Activated T-helper 17 cell treated with anti-CD3 and anti-CD28 coated beads, Interleukin-2, amount 50 U/mL, for 72 hours (primary cell): ENCODE measurements around the gene ZNRF4. TPM values are rescaled to one million over a fixed set of nuclear protein-coding genes. Genes with fewer than 3 reads are reported as not detected.
"Not testable (repeated sequence)": the region's sequence is repeated elsewhere in the genome, so short reads cannot be mapped to it uniquely, and the experiment has no call there.

ENCODE experiments used
- ATAC-seq: fragments of 150-1000 bp; cut with Tn5 transposase; replicated peaks from 2 replicates; pipeline ENCODE4 v1.10.0; 2021; ENCODE audit warnings: mild to moderate bottlenecking, moderate library complexity
- H3K27ac Mint-ChIP-seq: one replicate; pipeline ENCODE4 v1.8.0; 2022; ENCODE audit warnings: mixed read lengths
- H3K27me3 Mint-ChIP-seq: one replicate; pipeline ENCODE4 v1.8.0; 2022; ENCODE audit warnings: mixed read lengths
- H3K36me3 Mint-ChIP-seq: one replicate; pipeline ENCODE4 v1.8.0; 2022; ENCODE audit warnings: low read depth, mild to moderate bottlenecking, mixed read lengths
- H3K4me1 Mint-ChIP-seq: one replicate; pipeline ENCODE4 v1.8.0; 2022; ENCODE audit warnings: mixed read lengths
- H3K4me3 Mint-ChIP-seq: one replicate; pipeline ENCODE4 v1.8.0; 2022; ENCODE audit warnings: mild to moderate bottlenecking, mixed read lengths
- H3K9me3 Mint-ChIP-seq: one replicate; pipeline ENCODE4 v1.8.0; 2022; ENCODE audit warnings: mixed read lengths
- total RNA-seq, 2 donors: library from RNA; stranded (reverse); gene quantifications; one replicate each; pipeline ENCODE4 v1.2.3, GENCODE V29; 2022

ZNRF4 gene
- total RNA-seq, 2 donors from 2014 or later: not detected

- H3K27me3 Mint-ChIP-seq: peaks cover 21% of the 10 kb centered on the region
- peak; percentile 100 for ATAC-seq
- no peak overlapping the region for H3K4me3 Mint-ChIP-seq
- peaks cover 5% of the 10 kb centered on the region for H3K4me1 Mint-ChIP-seq
- no peaks in the 10 kb centered on the region for H3K36me3 Mint-ChIP-seq
- H3K27ac Mint-ChIP-seq: no peak overlapping the region
- H3K9me3 Mint-ChIP-seq: no peaks in the 10 kb centered on the region
Observed at GRCh38 chr19:5434970-5435641, 20.1 kb upstream of the ZNRF4 start.

GRCh38 chr19:5435642-5436017 lies 19.6 kb upstream of the ZNRF4 start:
- H3K4me1 Mint-ChIP-seq: peaks cover 5% of the 10 kb centered on the region
- no peaks in the 10 kb centered on the region for H3K36me3 Mint-ChIP-seq
- H3K27me3 Mint-ChIP-seq: peaks cover 21% of the 10 kb centered on the region
- H3K4me3 Mint-ChIP-seq: no peak overlapping the region
- no peaks in the 10 kb centered on the region for H3K9me3 Mint-ChIP-seq
- ATAC-seq: no peak
- H3K27ac Mint-ChIP-seq: no peak overlapping the region

GRCh38 chr19:5436106-5436947 lies 18.9 kb upstream of the ZNRF4 start:
- H3K27me3 Mint-ChIP-seq: peaks cover 18% of the 10 kb centered on the region
- H3K4me1 Mint-ChIP-seq: peaks cover 5% of the 10 kb centered on the region
- no peaks in the 10 kb centered on the region for H3K36me3 Mint-ChIP-seq
- no peak for ATAC-seq
- no peaks in the 10 kb centered on the region for H3K9me3 Mint-ChIP-seq
- no peak overlapping the region for H3K27ac Mint-ChIP-seq
- no peak overlapping the region for H3K4me3 Mint-ChIP-seq

- peaks cover 5% of the 10 kb centered on the region for H3K4me1 Mint-ChIP-seq
- H3K9me3 Mint-ChIP-seq: no peaks in the 10 kb centered on the region
- ATAC-seq: no peak
- H3K27ac Mint-ChIP-seq: no peak overlapping the region
- no peaks in the 10 kb centered on the region for H3K36me3 Mint-ChIP-seq
- peaks cover 16% of the 10 kb centered on the region for H3K27me3 Mint-ChIP-seq
- H3K4me3 Mint-ChIP-seq: no peak overlapping the region
Observed at GRCh38 chr19:5436948-5437306, 18.3 kb upstream of the ZNRF4 start.

- H3K9me3 Mint-ChIP-seq, H3K27ac Mint-ChIP-seq, ATAC-seq, H3K36me3 Mint-ChIP-seq, H3K4me1 Mint-ChIP-seq, H3K4me3 Mint-ChIP-seq: not testable (repeated sequence)
- H3K27me3 Mint-ChIP-seq: peaks cover 16% of the 10 kb centered on the region
Observed at GRCh38 chr19:5438756-5439155, 16.5 kb upstream of the ZNRF4 start.

GRCh38 chr19:5439452-5439851 lies 15.8 kb upstream of the ZNRF4 start:
- Mint-ChIP-seq H3K27ac (no peak overlapping the region), H3K27me3 (peaks cover 16% of the 10 kb centered on the region), H3K4me1 (peaks cover 5% of the 10 kb centered on the region), H3K4me3 (no peak overlapping the region), H3K9me3 (no peaks in the 10 kb centered on the region), H3K36me3 (no peaks in the 10 kb centered on the region)
- ATAC-seq: no peak

- H3K27me3 Mint-ChIP-seq: peaks cover 14% of the 10 kb centered on the region
- no peak for ATAC-seq
- no peaks in the 10 kb centered on the region for H3K36me3 Mint-ChIP-seq
- H3K27ac Mint-ChIP-seq: no peak overlapping the region
- H3K9me3 Mint-ChIP-seq: no peaks in the 10 kb centered on the region
- no peak overlapping the region for H3K4me3 Mint-ChIP-seq
- H3K4me1 Mint-ChIP-seq: peaks cover 2% of the 10 kb centered on the region
Observed at GRCh38 chr19:5440299-5440698, 14.9 kb upstream of the ZNRF4 start.

GRCh38 chr19:5443723-5444122 lies 11.5 kb upstream of the ZNRF4 start:
- no peak for ATAC-seq
- H3K27me3 Mint-ChIP-seq: peaks cover 14% of the 10 kb centered on the region
- no peaks in the 10 kb centered on the region for H3K36me3 Mint-ChIP-seq
- no peak overlapping the region for H3K27ac Mint-ChIP-seq
- H3K9me3 Mint-ChIP-seq: no peaks in the 10 kb centered on the region
- H3K4me1 Mint-ChIP-seq: no peaks in the 10 kb centered on the region
- no peak overlapping the region for H3K4me3 Mint-ChIP-seq

- H3K9me3 Mint-ChIP-seq: no peaks in the 10 kb centered on the region
- ATAC-seq: no peak
- no peak overlapping the region for H3K27ac Mint-ChIP-seq
- H3K27me3 Mint-ChIP-seq: peaks cover 12% of the 10 kb centered on the region
- no peaks in the 10 kb centered on the region for H3K4me1 Mint-ChIP-seq
- H3K4me3 Mint-ChIP-seq: no peak overlapping the region
- no peaks in the 10 kb centered on the region for H3K36me3 Mint-ChIP-seq
Observed at GRCh38 chr19:5444431-5444830, 10.8 kb upstream of the ZNRF4 start.

GRCh38 chr19:5445071-5445470 lies 10.1 kb upstream of the ZNRF4 start:
- H3K27ac Mint-ChIP-seq: no peak overlapping the region

GRCh38 chr19:5445561-5446055 lies 9.6 kb upstream of the ZNRF4 start:
- no peak overlapping the region for H3K4me3 Mint-ChIP-seq
- no peak for ATAC-seq
- H3K27ac Mint-ChIP-seq: no peak overlapping the region
- no peaks in the 10 kb centered on the region for H3K36me3 Mint-ChIP-seq
- H3K9me3 Mint-ChIP-seq: no peaks in the 10 kb centered on the region
- H3K27me3 Mint-ChIP-seq: peaks cover 15% of the 10 kb centered on the region
- no peaks in the 10 kb centered on the region for H3K4me1 Mint-ChIP-seq

More at GRCh38 chr19:5445071-5445470, 10.1 kb upstream of the ZNRF4 start:
- ATAC-seq: no peak
- Mint-ChIP-seq H3K4me3 (no peak overlapping the region), H3K9me3 (no peaks in the 10 kb centered on the region), H3K4me1 (no peaks in the 10 kb centered on the region), H3K36me3 (no peaks in the 10 kb centered on the region), H3K27me3 (peaks cover 13% of the 10 kb centered on the region)

- peaks cover 15% of the 10 kb centered on the region for H3K27me3 Mint-ChIP-seq
- no peaks in the 10 kb centered on the region for H3K9me3 Mint-ChIP-seq
- H3K4me3 Mint-ChIP-seq: no peak overlapping the region
- ATAC-seq: no peak
- H3K4me1 Mint-ChIP-seq: no peaks in the 10 kb centered on the region
- H3K36me3 Mint-ChIP-seq: no peaks in the 10 kb centered on the region
- H3K27ac Mint-ChIP-seq: no peak overlapping the region
Observed at GRCh38 chr19:5447700-5448311, 7.4 kb upstream of the ZNRF4 start.

- Mint-ChIP-seq H3K36me3 (no peaks in the 10 kb centered on the region), H3K4me1 (no peaks in the 10 kb centered on the region), H3K27ac (no peak overlapping the region), H3K9me3 (no peaks in the 10 kb centered on the region), H3K27me3 (peaks cover 15% of the 10 kb centered on the region), H3K4me3 (no peak overlapping the region)
- no peak for ATAC-seq
Observed at GRCh38 chr19:5448374-5448773, 6.8 kb upstream of the ZNRF4 start.

- Mint-ChIP-seq H3K4me1 (no peaks in the 10 kb centered on the region), H3K4me3 (no peak overlapping the region), H3K27ac (no peak overlapping the region), H3K9me3 (no peaks in the 10 kb centered on the region), H3K36me3 (no peaks in the 10 kb centered on the region), H3K27me3 (peaks cover 19% of the 10 kb centered on the region)
- no peak for ATAC-seq
Observed at GRCh38 chr19:5450482-5451126, 4.6 kb upstream of the ZNRF4 start.
